Peyer's patch (tissue), 4 donors: ENCODE data around the gene LAMB1.

Experiments
- POLR2A ChIP-seq, 2 donors: fragments of 450-650 bp; IDR thresholded peaks; one replicate each; pipeline ENCODE4 v1.5.1; 2017; ENCODE audit warnings: antibody characterized with exemption in 2 of 2, mild to moderate bottlenecking in 2 of 2, moderate library complexity in 2 of 2
- TF ChIP-seq, protein P1 (sequence below), 6 experiments: fragments of 450-650 bp in 4 of 6; fragments of 200-600 bp in 2 of 6; sonication (generic) in 1 of 6; IDR thresholded peaks; one replicate each; pipeline ENCODE4 v1.5.1; 2017 to 2019; ENCODE audit warnings: antibody characterized with exemption in 6 of 6, mild to moderate bottlenecking in 3 of 6, moderate library complexity in 1 of 6

DNA sequence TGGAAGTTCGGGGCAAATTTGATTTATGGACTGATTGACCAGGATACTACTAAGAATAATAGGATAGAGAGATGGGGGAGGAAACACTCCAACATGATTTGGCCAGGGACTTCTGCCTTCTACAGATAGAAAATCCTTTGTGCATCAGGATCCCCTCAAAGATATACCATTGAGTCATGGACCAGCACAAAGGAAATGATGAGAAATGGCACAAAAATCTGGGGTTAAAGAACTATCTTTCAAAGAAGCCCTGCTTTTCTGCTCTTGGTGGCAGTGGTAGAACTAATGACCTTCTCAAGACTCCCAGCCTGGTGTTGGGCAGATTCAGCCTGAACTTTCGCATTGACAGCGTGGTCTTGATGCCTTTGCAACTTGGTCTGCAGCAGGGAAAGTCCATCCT lies 27.6 kb upstream of the LAMB1 start:
- no peak for TF ChIP-seq POLR2A (IDR thresholded peaks at IDR 0.05)
- TF ChIP-seq, protein P1, sequence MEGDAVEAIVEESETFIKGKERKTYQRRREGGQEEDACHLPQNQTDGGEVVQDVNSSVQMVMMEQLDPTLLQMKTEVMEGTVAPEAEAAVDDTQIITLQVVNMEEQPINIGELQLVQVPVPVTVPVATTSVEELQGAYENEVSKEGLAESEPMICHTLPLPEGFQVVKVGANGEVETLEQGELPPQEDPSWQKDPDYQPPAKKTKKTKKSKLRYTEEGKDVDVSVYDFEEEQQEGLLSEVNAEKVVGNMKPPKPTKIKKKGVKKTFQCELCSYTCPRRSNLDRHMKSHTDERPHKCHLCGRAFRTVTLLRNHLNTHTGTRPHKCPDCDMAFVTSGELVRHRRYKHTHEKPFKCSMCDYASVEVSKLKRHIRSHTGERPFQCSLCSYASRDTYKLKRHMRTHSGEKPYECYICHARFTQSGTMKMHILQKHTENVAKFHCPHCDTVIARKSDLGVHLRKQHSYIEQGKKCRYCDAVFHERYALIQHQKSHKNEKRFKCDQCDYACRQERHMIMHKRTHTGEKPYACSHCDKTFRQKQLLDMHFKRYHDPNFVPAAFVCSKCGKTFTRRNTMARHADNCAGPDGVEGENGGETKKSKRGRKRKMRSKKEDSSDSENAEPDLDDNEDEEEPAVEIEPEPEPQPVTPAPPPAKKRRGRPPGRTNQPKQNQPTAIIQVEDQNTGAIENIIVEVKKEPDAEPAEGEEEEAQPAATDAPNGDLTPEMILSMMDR (IDR thresholded peaks at IDR 0.05) = no peak
